Muscle layer of colon (tissue), 2 donors: Measurements from ENCODE around the gene CDS2.
A peak's percentile ranks its signal among the peaks of the same experiment; 100 is the strongest.
"Not testable (repeated sequence)": the region's sequence is repeated elsewhere in the genome, so short reads cannot be mapped to it uniquely, and the experiment has no call there.

Experiments used
- H3K27ac ChIP-seq: one replicate; pipeline ENCODE4 v1.7.0; 2013; ENCODE audit warnings: low read depth, mild to moderate bottlenecking, low read length, moderate library complexity
- H3K27me3 ChIP-seq, 2 donors: one replicate each; pipeline ENCODE4 v1.7.0; 2013; ENCODE audit warnings: low read length in 2 of 2, mild to moderate bottlenecking in 2 of 2; ENCODE audit not compliant: insufficient read depth in 2 of 2, control insufficient read depth in 1 of 2
- H3K36me3 ChIP-seq: one replicate; pipeline ENCODE4 v1.7.0; 2013; ENCODE audit warnings: mild to moderate bottlenecking, low read length; ENCODE audit not compliant: insufficient read depth
- H3K4me1 ChIP-seq: one replicate; pipeline ENCODE4 v1.7.0; 2013; ENCODE audit warnings: mild to moderate bottlenecking, low read length; ENCODE audit not compliant: insufficient read depth
- H3K4me3 ChIP-seq, 2 donors: one replicate each; pipeline ENCODE4 v1.7.0; 2013; ENCODE audit warnings: low read length in 2 of 2, low read depth in 1 of 2, mild to moderate bottlenecking in 1 of 2, moderate library complexity in 1 of 2
- H3K9ac ChIP-seq: one replicate; pipeline ENCODE4 v1.7.0; 2013; ENCODE audit warnings: low read length
- H3K9me3 ChIP-seq: one replicate; pipeline ENCODE4 v1.7.0; 2013; ENCODE audit warnings: mild to moderate bottlenecking, low read length
- donor health status: abdominal sarcoma.
- donor health status: Adenocarcinoma of cecum.

The CDS2 gene

GRCh38 chr20:5096463-5096862, 30.3 kb upstream of the CDS2 start:
- Histone ChIP-seq H3K9ac (no peak overlapping the region), H3K36me3 (peaks cover 21% of the 10 kb centered on the region), H3K4me3 (no peak overlapping the region), H3K27me3 (no peaks in the 10 kb centered on the region), H3K27ac (no peak overlapping the region), H3K9me3 (no peaks in the 10 kb centered on the region), H3K4me1 (no peaks in the 10 kb centered on the region)

- H3K9ac ChIP-seq, H3K27ac ChIP-seq, H3K27me3 ChIP-seq, H3K4me3 ChIP-seq, H3K9me3 ChIP-seq, H3K4me1 ChIP-seq: not testable (repeated sequence)
- H3K36me3 ChIP-seq, result peaks cover 40% of the 10 kb centered on the region
Observed at GRCh38 chr20:5099009-5099408, 27.8 kb upstream of the CDS2 start.

- H3K9ac ChIP-seq, H3K4me3 ChIP-seq, H3K27me3 ChIP-seq, H3K27ac ChIP-seq, H3K4me1 ChIP-seq, H3K9me3 ChIP-seq: not testable (repeated sequence)
- H3K36me3 ChIP-seq, result peaks cover 48% of the 10 kb centered on the region
Observed at GRCh38 chr20:5099909-5100308, 26.9 kb upstream of the CDS2 start.

GRCh38 chr20:5100684-5101347, 26.0 kb upstream of the CDS2 start:
- Histone ChIP-seq H3K36me3 (peaks cover 53% of the 10 kb centered on the region), H3K4me3 (no peak overlapping the region), H3K4me1 (no peaks in the 10 kb centered on the region), H3K9ac (no peak overlapping the region), H3K27ac (no peak overlapping the region), H3K27me3 (no peaks in the 10 kb centered on the region), H3K9me3 (no peaks in the 10 kb centered on the region)

GRCh38 chr20:5104479-5104878, 22.3 kb upstream of the CDS2 start:
- H3K9ac ChIP-seq, result no peak overlapping the region

GRCh38 chr20:5109276-5109675, 17.5 kb upstream of the CDS2 start:
- Histone ChIP-seq H3K9ac (no peak overlapping the region), H3K4me3 (no peak overlapping the region), H3K9me3 (no peaks in the 10 kb centered on the region), H3K27ac (no peak overlapping the region), H3K27me3 (no peaks in the 10 kb centered on the region), H3K36me3 (peaks cover 40% of the 10 kb centered on the region), H3K4me1 (peaks cover 12% of the 10 kb centered on the region)

More at GRCh38 chr20:5104479-5104878, 22.3 kb upstream of the CDS2 start:
- Histone ChIP-seq H3K4me1 (no peaks in the 10 kb centered on the region), H3K27me3 (no peaks in the 10 kb centered on the region), H3K36me3 (peaks cover 55% of the 10 kb centered on the region), H3K9me3 (no peaks in the 10 kb centered on the region), H3K27ac (no peak overlapping the region), H3K4me3 (no peak overlapping the region)

- peaks cover 22% of the 10 kb centered on the region for H3K4me1 ChIP-seq
- H3K9ac ChIP-seq, result peak overlapping the region; percentile 83
- peak overlapping the region; percentile 99 for H3K27ac ChIP-seq
- H3K27me3 ChIP-seq, result no peaks in the 10 kb centered on the region
- H3K9me3 ChIP-seq, result no peaks in the 10 kb centered on the region
- peak overlapping the region; percentile 74 to 82 for H3K4me3 ChIP-seq
- H3K36me3 ChIP-seq, result peaks cover 30% of the 10 kb centered on the region
Observed at GRCh38 chr20:5113615-5113986, 13.2 kb upstream of the CDS2 start.

- H3K4me1 ChIP-seq, result peaks cover 27% of the 10 kb centered on the region
- no peak overlapping the region for H3K4me3 ChIP-seq
- H3K27me3 ChIP-seq, result no peaks in the 10 kb centered on the region
- H3K9ac ChIP-seq, result no peak overlapping the region
- peaks cover 30% of the 10 kb centered on the region for H3K36me3 ChIP-seq
- no peak overlapping the region for H3K27ac ChIP-seq
- H3K9me3 ChIP-seq, result no peaks in the 10 kb centered on the region
Observed at GRCh38 chr20:5114403-5114802, 12.4 kb upstream of the CDS2 start.

- Histone ChIP-seq H3K9me3 (no peaks in the 10 kb centered on the region), H3K9ac (no peak overlapping the region), H3K4me3 (no peak overlapping the region), H3K27ac (no peak overlapping the region), H3K27me3 (no peaks in the 10 kb centered on the region), H3K36me3 (peaks cover 16% of the 10 kb centered on the region), H3K4me1 (peaks cover 23% of the 10 kb centered on the region)
Observed at GRCh38 chr20:5116875-5117274, 9.9 kb upstream of the CDS2 start.

- Histone ChIP-seq H3K27me3 (no peaks in the 10 kb centered on the region), H3K4me3 (peak overlapping the region; percentile 67 to 99), H3K36me3 (peaks cover 16% of the 10 kb centered on the region), H3K27ac (peak overlapping the region; percentile 6), H3K4me1 (peaks cover 18% of the 10 kb centered on the region), H3K9me3 (no peaks in the 10 kb centered on the region), H3K9ac (peak overlapping the region; percentile 25)
Observed at GRCh38 chr20:5118220-5119142, 8.3 kb upstream of the CDS2 start.

- H3K4me3 ChIP-seq, result peak overlapping the region; percentile 67 to 99
- peak overlapping the region; percentile 6 for H3K27ac ChIP-seq
- no peaks in the 10 kb centered on the region for H3K9me3 ChIP-seq
- H3K9ac ChIP-seq, result peak overlapping the region; percentile 72
- H3K36me3 ChIP-seq, result peaks cover 16% of the 10 kb centered on the region
- H3K27me3 ChIP-seq, result no peaks in the 10 kb centered on the region
- H3K4me1 ChIP-seq, result peaks cover 14% of the 10 kb centered on the region
Observed at GRCh38 chr20:5119143-5119434, 7.7 kb upstream of the CDS2 start.
